Kidney (tissue), 14 donors: ENCODE results near the gene GALR2. TPM values are rescaled to one million over a fixed set of nuclear protein-coding genes. Genes with fewer than 3 reads are reported as not detected.

Experiments
- DNase-seq, 5 donors: peaks; one replicate each; pipeline ENCODE4 v3.0.0-alpha.2; 2013 to 2020
- FAIRE-seq: peaks from 2 replicates; lab custom pipeline; 2012; peaks lifted over from hg19 to GRCh38; lab: Jason Lieb, UNC
- H3K27ac ChIP-seq, 2 donors: one replicate each; pipeline ENCODE4 v1.7.0; 2013; ENCODE audit warnings: low read depth in 2 of 2, low read length in 2 of 2, inconsistent platforms in 1 of 2
- H3K27me3 ChIP-seq: one replicate; pipeline ENCODE4 v1.7.1; 2013; ENCODE audit warnings: low read length, inconsistent platforms; ENCODE audit not compliant: control insufficient read depth, insufficient read depth
- H3K36me3 ChIP-seq, 3 donors: one replicate each; pipeline versions ENCODE4 v1.7.0 to v1.7.1; 2013; ENCODE audit warnings: low read length in 3 of 3, control low read depth in 1 of 3, inconsistent platforms in 1 of 3; ENCODE audit not compliant: insufficient read depth in 3 of 3, control insufficient read depth in 2 of 3
- H3K4me1 ChIP-seq, 3 donors: one replicate each; pipeline versions ENCODE4 v1.7.0 to v1.7.1; 2013; ENCODE audit warnings: low read length in 3 of 3, inconsistent platforms in 1 of 3, low read depth in 1 of 3; ENCODE audit not compliant: control insufficient read depth in 2 of 3, insufficient read depth in 2 of 3
- H3K4me3 ChIP-seq, 3 donors: one replicate each; pipeline versions ENCODE4 v1.7.0 to v1.8.1; 2013; ENCODE audit warnings: low read length in 3 of 3, control low read depth in 1 of 3, inconsistent platforms in 1 of 3
- H3K9ac ChIP-seq, 3 donors: one replicate each; pipeline versions ENCODE4 v1.7.0 to v1.7.1; 2013; ENCODE audit warnings: low read length in 3 of 3, control low read depth in 1 of 3, inconsistent platforms in 1 of 3
- H3K9me3 ChIP-seq, 3 donors: one replicate each; pipeline versions ENCODE4 v1.7.0 to v1.7.1; 2013; ENCODE audit warnings: low read length in 3 of 3, control low read depth in 1 of 3, inconsistent platforms in 1 of 3; ENCODE audit not compliant: control insufficient read depth in 2 of 3, insufficient read depth in 1 of 3
- CTCF ChIP-seq: IDR thresholded peaks from 3 replicates; pipeline ENCODE4 v1.5.1; 2012; ENCODE audit warnings: mild to moderate bottlenecking, moderate library complexity, borderline replicate concordance; ENCODE audit not compliant: insufficient read depth; ENCODE audit errors: extremely low read depth
- intact Hi-C: fragments of 100-400 bp; cut with DNase I; formaldehyde crosslinking; loops from one replicate; pipeline ENCODE4 v1.11.1; 2022
- polyA plus RNA-seq: library from polyadenylated mRNA; stranded (reverse); fragments of 350-450 nt; fragmentation: Illumina TruSeq; extraction: RNeasy Lipid Tissue Mini Kit (QIAGEN cat#74804); gene quantifications from one replicate; pipeline ENCODE4 v1.2.3, GENCODE V29; 2014; ENCODE audit warnings: low read depth, low replicate concordance; ENCODE audit not compliant: insufficient read depth
- total RNA-seq: library from RNA; stranded (reverse); fragmentation: NEBNext Ultra II Directional; extraction: Animal tissue kit (Norgen Biotek cat#: 25700); gene quantifications from one replicate; pipeline ENCODE4 v1.2.1, GENCODE V29; 2021
- donor health status: control.
- donor health status: control.
- donor health status: control.
- donor health status: control.
- donor health status: control.
- donor health status: DM: yes; HTN: yes; CAD: no.
- donor health status: Normal renal cell carcinoma (clear cell type).

GALR2 gene
- total and polyA plus RNA-seq, 2 donors from 2014 or later = not detected

- H3K27me3 ChIP-seq = no peaks in the 10 kb centered on the region
- TF ChIP-seq CTCF = no peak
- FAIRE-seq = no peak
- H3K4me1 ChIP-seq = no peaks in the 10 kb centered on the region
- intact Hi-C loops = no loop called here
- peaks cover 5 to 59% (median 35%) of the 10 kb centered on the region in 3 donors for H3K36me3 ChIP-seq
- DNase-seq = no peak
- H3K27ac ChIP-seq = no peak overlapping the region
- no peaks in the 10 kb centered on the region for H3K9me3 ChIP-seq
- no peak overlapping the region for H3K4me3 ChIP-seq
- H3K9ac ChIP-seq = no peak overlapping the region
Observed at GRCh38 chr17:76091526-76092286, 17.1 kb downstream of the GALR2 start.

GRCh38 chr17:76092526-76093413, 18.2 kb downstream of the GALR2 start:
- H3K4me1 ChIP-seq = no peaks in the 10 kb centered on the region
- no peak overlapping the region for H3K4me3 ChIP-seq
- no peaks in the 10 kb centered on the region for H3K9me3 ChIP-seq
- no peak overlapping the region for H3K27ac ChIP-seq
- peaks cover 5 to 56% (median 33%) of the 10 kb centered on the region in 3 donors for H3K36me3 ChIP-seq
- FAIRE-seq = no peak
- TF ChIP-seq CTCF = no peak
- H3K27me3 ChIP-seq = no peaks in the 10 kb centered on the region
- intact Hi-C loops = no loop called here
- no peak for DNase-seq
- H3K9ac ChIP-seq = no peak overlapping the region

- Histone ChIP-seq H3K9ac (no peak overlapping the region), H3K9me3 (no peaks in the 10 kb centered on the region), H3K27me3 (no peaks in the 10 kb centered on the region), H3K4me3 (no peak overlapping the region), H3K36me3 (peaks cover 2 to 50% (median 28%) of the 10 kb centered on the region in 3 donors), H3K4me1 (no peaks in the 10 kb centered on the region), H3K27ac (no peak overlapping the region)
- DNase-seq (no peak), FAIRE-seq (no peak)
- intact Hi-C loops = no loop called here
- no peak for TF ChIP-seq CTCF
Observed at GRCh38 chr17:76094046-76094445, 19.5 kb downstream of the GALR2 start.
